GM12892 (cell line): ENCODE measurements around the gene PRF1.

ENCODE experiments used
- DNase-seq: peaks from one replicate; pipeline ENCODE4 v3.0.0; 2011; ENCODE audit not compliant: insufficient read length
- FAIRE-seq: peaks from 2 replicates; lab custom pipeline; 2011; peaks lifted over from hg19 to GRCh38; lab: Jason Lieb, UNC
- POLR2A ChIP-seq: IDR thresholded peaks from 2 replicates; pipeline ENCODE4 v1.6.1; 2011; ENCODE audit warnings: low read depth, low read length, control low read depth
- POLR2AphosphoS5 ChIP-seq: IDR thresholded peaks from 2 replicates; pipeline ENCODE4 v1.6.1; 2011; ENCODE audit warnings: low read depth, low read length, control low read depth
- TAF1 ChIP-seq: IDR thresholded peaks from 2 replicates; pipeline ENCODE4 v1.6.1; 2011; ENCODE audit warnings: low read depth, mild to moderate bottlenecking, control low read depth, low read length, borderline replicate concordance

The PRF1 gene

DNA sequence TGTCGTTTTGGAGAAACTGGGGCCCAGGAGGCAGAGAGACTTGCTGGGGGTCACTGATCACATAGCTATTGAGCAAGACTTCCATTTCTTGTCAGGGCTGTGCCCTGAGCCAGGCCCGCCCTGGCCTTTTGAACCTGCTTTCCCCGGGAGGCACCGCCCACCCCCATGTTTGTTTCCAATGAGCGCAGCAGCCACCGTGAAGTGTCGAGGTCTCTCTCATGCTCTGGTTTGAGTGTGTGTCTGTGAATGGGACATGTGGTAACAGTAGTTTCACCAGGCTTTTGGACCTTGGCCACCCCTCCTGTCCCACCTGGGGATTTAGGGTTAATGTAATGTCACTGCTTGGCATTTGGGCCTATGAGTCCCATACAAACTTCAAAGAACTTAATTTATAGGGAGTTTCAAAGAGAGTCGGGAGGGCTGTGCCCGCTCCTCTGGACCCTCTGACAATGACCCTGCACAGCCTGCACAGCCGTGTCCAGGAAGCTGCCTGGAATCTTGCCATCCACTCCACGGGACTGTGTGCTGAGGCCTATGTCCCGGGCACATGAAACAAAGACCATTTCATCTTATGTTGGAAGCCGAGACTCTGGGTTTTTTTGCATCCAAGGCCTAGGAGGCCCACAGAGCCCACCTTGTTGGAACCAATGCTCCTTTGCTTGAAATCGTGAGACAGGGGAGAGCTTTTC is 6.3 kb downstream of the PRF1 start:
- FAIRE-seq (no peak), DNase-seq (no peak)
- TF ChIP-seq POLR2AphosphoS5 (no peak), TAF1 (no peak), POLR2A (no peak)

DNA sequence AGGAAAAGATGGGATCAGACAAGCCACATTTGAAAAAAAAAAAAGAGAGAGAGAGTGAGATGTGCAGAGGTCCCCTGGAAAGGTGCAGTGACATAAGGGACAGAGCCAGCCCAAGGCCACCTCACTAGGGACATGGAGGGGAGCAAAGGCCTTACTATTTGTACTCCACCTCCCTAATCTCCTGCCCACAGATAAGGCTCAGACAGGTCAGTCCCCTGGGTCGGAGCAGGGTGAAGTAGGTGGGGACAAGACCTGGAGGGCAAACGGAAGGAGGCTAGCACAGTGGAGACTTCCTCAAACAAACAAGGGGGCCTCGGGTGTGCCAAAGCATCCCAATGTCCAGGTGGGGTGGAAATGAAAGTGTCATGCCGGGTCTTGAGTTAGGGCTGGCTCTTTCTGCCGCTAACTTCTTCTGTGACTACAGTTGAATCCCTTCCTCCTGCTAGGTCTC is 7.0 kb downstream of the PRF1 start:
- TF ChIP-seq POLR2AphosphoS5 (no peak), POLR2A (no peak), TAF1 (no peak)
- no peak for DNase-seq
- no peak for FAIRE-seq

DNA sequence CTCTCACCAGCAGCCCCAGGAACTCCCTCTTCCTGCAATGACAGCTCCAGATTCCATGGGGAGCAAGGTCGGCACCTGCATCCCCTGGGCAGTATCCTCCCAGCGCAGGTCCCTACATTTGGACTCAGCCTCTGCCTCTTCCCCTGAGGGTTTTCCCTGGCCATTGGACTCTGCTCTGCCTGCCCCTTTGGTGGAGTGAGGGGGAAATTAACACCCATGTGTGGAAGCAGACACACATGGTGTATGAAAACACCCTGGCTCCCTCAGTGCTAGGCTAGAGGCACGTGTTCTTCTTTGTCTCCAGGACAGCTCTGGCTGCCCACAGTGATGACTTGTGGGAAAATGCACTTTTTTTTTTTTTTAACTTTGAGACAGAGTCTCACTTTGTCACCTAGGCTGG is 8.4 kb downstream of the PRF1 start:
- TF ChIP-seq POLR2A (no peak), TAF1 (no peak), POLR2AphosphoS5 (no peak)
- DNase-seq (no peak), FAIRE-seq (no peak)

DNA sequence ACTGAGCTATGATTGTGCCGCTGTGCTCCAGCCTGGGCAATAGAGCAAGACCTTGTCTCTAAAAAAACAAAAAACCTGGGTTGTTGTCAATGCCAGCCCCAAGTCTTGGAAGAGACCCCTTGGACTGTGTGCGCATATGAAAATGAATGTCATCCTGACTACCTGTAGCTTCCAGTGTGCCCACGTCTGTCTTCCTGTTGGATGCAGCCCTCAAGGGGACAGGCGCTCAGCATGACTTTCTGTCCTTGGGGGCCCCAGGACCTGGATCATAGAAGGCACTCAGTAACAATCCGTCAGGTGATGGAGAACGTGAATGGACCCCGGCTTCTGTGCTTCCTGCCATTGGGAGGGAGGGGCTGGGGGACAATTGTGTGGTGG is 9.0 kb downstream of the PRF1 start:
- TF ChIP-seq POLR2AphosphoS5, result no peak
- no peak for TF ChIP-seq TAF1
- TF ChIP-seq POLR2A, result no peak
- DNase-seq, result no peak
- no peak for FAIRE-seq

DNA sequence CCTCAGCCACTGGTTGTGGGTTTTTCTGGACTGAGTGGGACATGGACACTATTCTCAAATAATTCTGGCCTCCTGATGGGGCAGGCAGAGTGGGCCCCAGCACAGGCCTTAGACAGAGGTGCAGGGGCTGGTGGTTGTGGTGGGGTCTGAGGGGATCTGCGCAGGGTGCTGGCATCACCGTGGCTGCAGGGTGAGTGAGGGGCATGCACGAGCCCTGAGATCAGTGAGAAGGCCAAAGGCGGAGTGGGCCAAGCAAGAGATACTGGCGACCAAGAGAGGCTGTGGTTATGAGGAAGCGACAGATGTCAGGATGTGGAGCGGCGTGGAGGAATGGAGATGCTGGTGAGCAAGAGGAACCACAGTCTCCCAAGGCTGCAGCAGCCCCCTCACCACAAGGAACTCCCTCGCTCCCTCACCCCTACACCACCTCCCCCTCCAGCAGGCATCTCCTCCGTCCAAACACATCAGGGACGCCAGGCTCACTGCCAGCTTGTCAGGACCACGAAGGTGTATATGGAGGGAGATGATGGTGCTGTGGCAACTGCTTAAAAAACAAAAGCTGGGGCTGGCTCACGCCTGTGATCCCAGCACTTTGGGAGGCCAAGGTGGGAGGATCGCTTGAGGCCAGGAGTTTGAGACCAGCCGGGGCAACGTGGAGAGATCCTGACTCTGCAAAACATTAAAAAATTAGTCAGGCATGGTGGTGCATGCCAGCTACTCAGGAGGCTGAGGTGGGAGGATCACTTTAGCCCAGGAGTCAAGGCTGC is 9.6 kb downstream of the PRF1 start:
- no peak for DNase-seq
- TF ChIP-seq POLR2A, result no peak
- no peak for TF ChIP-seq TAF1
- no peak for TF ChIP-seq POLR2AphosphoS5
- no peak for FAIRE-seq

DNA sequence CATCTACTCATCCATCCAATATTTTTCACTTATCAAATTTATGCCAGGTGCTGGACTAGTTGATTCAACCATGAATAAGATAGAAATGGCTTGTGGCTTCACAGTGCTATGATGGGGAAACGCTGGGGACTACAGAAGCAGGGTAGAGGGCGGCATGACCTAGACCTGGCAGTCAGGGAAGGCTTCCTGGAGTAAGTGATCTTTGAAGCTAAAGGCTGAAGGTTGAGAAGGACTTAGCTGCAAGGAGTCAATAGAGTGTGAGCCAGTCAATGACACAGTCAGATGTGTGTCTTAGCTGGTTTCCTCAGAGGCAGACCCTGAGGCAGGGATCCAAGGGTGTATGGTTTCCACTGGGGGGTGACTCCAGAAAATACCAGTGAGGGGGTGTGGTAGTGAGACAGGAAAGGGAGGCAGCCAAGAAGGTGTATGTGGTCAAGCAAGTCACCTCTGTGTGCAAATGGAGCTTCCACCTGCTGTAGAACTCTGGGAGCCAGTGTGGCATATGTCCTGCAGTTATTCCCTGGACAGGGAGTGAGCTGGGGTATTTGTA is 10.3 kb downstream of the PRF1 start:
- no peak for TF ChIP-seq TAF1
- no peak for TF ChIP-seq POLR2A
- TF ChIP-seq POLR2AphosphoS5, result no peak
- DNase-seq (no peak), FAIRE-seq (peak; percentile 46)

DNA sequence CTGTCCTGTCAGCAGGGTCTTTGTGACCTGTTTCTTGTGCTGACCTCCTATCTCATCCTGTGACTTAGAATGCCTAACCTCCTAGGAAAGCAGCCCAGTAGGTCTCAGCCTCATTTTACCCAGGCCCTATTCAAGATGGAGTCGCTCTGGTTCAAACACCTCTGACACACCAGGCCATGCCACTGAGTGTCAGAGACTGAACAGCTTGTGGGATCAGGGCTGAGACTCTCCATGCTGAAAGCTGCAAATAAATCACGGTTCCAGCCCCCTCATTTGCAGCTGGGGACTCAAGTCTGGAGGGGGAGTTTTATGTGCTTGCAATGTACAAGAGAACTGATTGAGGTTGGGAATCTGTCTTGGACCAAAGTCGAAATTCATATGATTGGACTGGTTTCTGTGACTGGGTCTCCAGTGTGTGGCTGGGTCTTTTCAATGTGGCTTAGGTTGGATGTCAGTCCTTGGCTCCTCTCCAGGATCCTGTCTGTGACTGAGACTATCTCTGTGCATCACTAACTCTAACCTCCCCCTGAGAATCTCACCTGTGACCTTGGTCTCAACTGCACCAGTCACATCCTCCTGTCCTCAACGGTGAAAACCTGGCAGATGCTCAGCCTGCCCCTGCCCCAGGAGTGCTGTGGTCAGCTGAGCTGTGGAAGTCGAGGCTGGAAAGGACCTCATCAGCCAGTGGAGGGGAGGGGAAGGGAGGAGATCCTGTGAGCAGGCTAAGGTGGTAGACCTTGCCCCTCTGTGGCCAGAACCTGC is 11.7 kb downstream of the PRF1 start:
- TF ChIP-seq TAF1 (no peak), POLR2A (no peak), POLR2AphosphoS5 (no peak)
- no peak for DNase-seq
- no peak for FAIRE-seq

DNA sequence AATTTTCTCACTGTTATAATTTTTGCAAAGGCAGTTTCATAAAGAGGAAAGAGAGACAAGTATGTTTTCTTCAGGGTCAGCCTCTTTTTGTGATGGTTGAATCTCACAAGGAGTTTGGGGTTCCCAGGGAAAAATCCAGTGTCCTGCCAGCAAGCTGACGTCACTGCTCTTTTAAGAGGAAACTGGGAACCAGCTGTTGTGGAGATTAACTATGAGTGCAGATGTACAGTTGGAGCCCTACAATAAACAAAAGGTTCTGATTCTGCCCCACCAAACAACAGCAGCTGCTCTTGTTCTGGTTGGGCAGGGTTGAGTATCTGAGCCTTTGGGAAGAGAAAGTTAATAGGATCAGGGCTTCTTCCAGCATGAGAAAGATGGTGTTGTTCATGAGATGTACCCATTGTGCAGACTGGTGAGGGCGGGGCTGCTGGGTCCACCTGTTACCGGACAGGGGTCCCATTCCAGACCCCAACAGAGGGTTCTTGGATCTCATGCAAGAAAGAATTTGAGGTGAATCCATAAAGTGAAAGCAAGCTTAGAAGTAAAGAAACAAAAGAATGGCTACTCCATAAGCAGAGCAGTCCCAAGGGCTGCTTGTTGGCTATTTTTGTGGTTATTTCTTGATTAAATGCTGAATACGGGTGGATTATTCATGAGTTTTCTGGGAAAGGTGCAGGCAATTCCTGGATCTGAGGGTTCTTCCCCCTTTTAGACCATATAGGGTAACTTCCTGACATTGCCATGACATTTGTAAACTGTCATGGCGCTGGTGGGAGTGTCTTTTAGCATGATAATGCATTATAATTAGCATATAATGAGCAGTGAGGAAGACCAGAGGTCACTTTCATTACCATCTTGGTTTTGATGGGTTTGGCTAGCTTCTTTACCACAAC is 12.5 kb downstream of the PRF1 start:
- DNase-seq (no peak), FAIRE-seq (no peak)
- no peak for TF ChIP-seq POLR2A
- no peak for TF ChIP-seq TAF1
- no peak for TF ChIP-seq POLR2AphosphoS5

DNA sequence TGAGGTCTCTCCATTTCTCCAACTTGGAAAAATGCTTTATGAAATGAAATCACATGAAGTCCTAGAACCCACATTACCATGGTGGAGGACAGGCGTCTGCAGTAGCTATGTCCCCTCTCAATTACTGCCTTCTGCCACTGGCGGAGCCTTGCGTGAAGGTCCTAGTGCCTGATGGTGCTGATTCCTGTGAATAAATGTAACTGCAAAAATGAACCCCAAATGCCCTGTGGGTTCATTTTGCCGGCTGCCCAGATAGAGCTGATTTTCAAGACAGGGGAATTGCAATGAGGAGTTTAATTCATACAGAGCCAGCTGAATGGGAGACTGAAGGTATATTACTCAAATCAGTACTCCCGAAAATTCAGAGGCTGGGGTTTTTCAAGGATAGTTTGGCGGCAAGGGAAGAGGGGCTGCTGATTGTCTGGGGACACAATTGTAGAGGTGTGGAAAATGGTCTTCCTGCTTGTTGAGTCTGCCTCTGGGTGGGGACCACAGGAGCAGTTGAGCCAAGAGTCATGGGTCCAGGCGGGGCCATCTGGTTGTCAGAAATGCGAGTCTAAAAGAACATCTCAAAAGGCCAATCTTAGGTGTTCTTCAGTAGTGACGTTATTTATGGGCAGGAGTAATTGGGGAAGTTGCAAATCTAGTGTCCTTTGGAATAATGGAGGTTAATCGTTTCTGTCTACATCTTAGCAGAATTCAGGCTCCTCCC is 13.5 kb downstream of the PRF1 start:
- FAIRE-seq, result peak; percentile 89
- TF ChIP-seq TAF1 (no peak), POLR2A (no peak), POLR2AphosphoS5 (no peak)
- DNase-seq, result no peak

DNA sequence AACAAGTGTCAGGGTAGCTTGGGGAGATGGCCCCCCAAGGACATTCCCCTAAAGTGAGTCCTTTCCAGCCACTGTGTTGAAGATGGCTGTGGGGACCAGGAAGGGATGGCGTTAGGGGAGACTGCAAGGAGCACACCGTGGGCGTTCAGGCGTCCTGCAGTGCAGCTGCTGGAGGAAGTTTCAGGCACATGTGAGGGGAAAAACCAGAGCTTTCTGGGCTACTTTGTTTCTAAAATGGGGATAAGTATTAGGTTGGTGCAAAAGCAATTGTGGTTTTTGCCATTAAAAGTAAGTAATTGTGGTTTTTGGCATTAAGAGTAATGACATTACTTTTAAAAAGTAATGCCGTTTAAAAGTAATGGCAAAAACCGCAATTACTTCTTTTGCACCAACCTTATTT is 14.3 kb downstream of the PRF1 start:
- FAIRE-seq (peak; percentile 60), DNase-seq (no peak)
- TF ChIP-seq POLR2AphosphoS5, result no peak
- TF ChIP-seq POLR2A, result no peak
- no peak for TF ChIP-seq TAF1
